ENCODE measurements around the gene ENTR1.
"Not testable (repeated sequence)": the region's sequence is repeated elsewhere in the genome, so short reads cannot be mapped to it uniquely, and the experiment has no call there.

Gene ENTR1

GRCh38 chr9:136432591-136432990, 22.2 kb upstream of the ENTR1 start:
- peaks cover 15% of the 10 kb centered on the region for H3K4me1 Mint-ChIP-seq (ENCODE audit: low read depth)
- H3K27ac Mint-ChIP-seq = no peak overlapping the region
- H3K27me3 Mint-ChIP-seq (ENCODE audit: low read depth) = no peaks in the 10 kb centered on the region
- H3K36me3 Mint-ChIP-seq (ENCODE audit: low read depth) = peaks cover 9% of the 10 kb centered on the region
- no peaks in the 10 kb centered on the region for H3K9me3 Mint-ChIP-seq
- H3K4me3 Mint-ChIP-seq = no peak overlapping the region

GRCh38 chr9:136431782-136432350, 21.5 kb upstream of the ENTR1 start:
- Mint-ChIP-seq H3K9me3 (no peaks in the 10 kb centered on the region), H3K27me3 (ENCODE audit: low read depth) (no peaks in the 10 kb centered on the region), H3K4me1 (ENCODE audit: low read depth) (peaks cover 8% of the 10 kb centered on the region), H3K4me3 (no peak overlapping the region), H3K27ac (no peak overlapping the region), H3K36me3 (ENCODE audit: low read depth) (peaks cover 9% of the 10 kb centered on the region)

- Mint-ChIP-seq H3K36me3 (ENCODE audit: low read depth) (peaks cover 5% of the 10 kb centered on the region), H3K4me1 (ENCODE audit: low read depth) (no peaks in the 10 kb centered on the region), H3K27me3 (ENCODE audit: low read depth) (no peaks in the 10 kb centered on the region), H3K27ac (no peak overlapping the region), H3K4me3 (no peak overlapping the region), H3K9me3 (no peaks in the 10 kb centered on the region)
These were observed 20.3 kb upstream of the ENTR1 start for GRCh38 chr9:136430588-136431234.

- Mint-ChIP-seq H3K36me3 (ENCODE audit: low read depth) (peaks cover 5% of the 10 kb centered on the region), H3K9me3 (no peaks in the 10 kb centered on the region), H3K4me1 (ENCODE audit: low read depth) (no peaks in the 10 kb centered on the region), H3K27me3 (ENCODE audit: low read depth) (no peaks in the 10 kb centered on the region), H3K27ac (no peak overlapping the region), H3K4me3 (no peak overlapping the region)
These were observed 19.5 kb upstream of the ENTR1 start for GRCh38 chr9:136429683-136430491.

- Mint-ChIP-seq H3K4me3 (no peak overlapping the region), H3K27me3 (ENCODE audit: low read depth) (no peaks in the 10 kb centered on the region), H3K27ac (no peak overlapping the region), H3K36me3 (ENCODE audit: low read depth) (peaks cover 5% of the 10 kb centered on the region), H3K4me1 (ENCODE audit: low read depth) (no peaks in the 10 kb centered on the region), H3K9me3 (no peaks in the 10 kb centered on the region)
These were observed 18.7 kb upstream of the ENTR1 start for GRCh38 chr9:136429075-136429628.

GRCh38 chr9:136426787-136427186, 16.4 kb upstream of the ENTR1 start:
- H3K4me1 Mint-ChIP-seq (ENCODE audit: low read depth) = no peaks in the 10 kb centered on the region
- no peaks in the 10 kb centered on the region for H3K27me3 Mint-ChIP-seq (ENCODE audit: low read depth)
- no peak overlapping the region for H3K4me3 Mint-ChIP-seq
- H3K9me3 Mint-ChIP-seq = no peaks in the 10 kb centered on the region
- peaks cover 10% of the 10 kb centered on the region for H3K36me3 Mint-ChIP-seq (ENCODE audit: low read depth)
- no peak overlapping the region for H3K27ac Mint-ChIP-seq

- H3K9me3 Mint-ChIP-seq; H3K27ac Mint-ChIP-seq; H3K4me1 Mint-ChIP-seq (ENCODE audit: low read depth); H3K27me3 Mint-ChIP-seq (ENCODE audit: low read depth); H3K36me3 Mint-ChIP-seq (ENCODE audit: low read depth); H3K4me3 Mint-ChIP-seq: not testable (repeated sequence)
These were observed 15.0 kb upstream of the ENTR1 start for GRCh38 chr9:136425367-136425766.

GRCh38 chr9:136424750-136425362, 14.4 kb upstream of the ENTR1 start:
- Mint-ChIP-seq H3K27me3 (ENCODE audit: low read depth) (no peaks in the 10 kb centered on the region), H3K4me3 (no peak overlapping the region), H3K9me3 (no peaks in the 10 kb centered on the region), H3K4me1 (ENCODE audit: low read depth) (no peaks in the 10 kb centered on the region), H3K27ac (no peak overlapping the region), H3K36me3 (ENCODE audit: low read depth) (peaks cover 10% of the 10 kb centered on the region)

- Mint-ChIP-seq H3K4me1 (ENCODE audit: low read depth) (no peaks in the 10 kb centered on the region), H3K36me3 (ENCODE audit: low read depth) (peaks cover 10% of the 10 kb centered on the region), H3K27me3 (ENCODE audit: low read depth) (no peaks in the 10 kb centered on the region), H3K4me3 (no peak overlapping the region), H3K27ac (no peak overlapping the region), H3K9me3 (no peaks in the 10 kb centered on the region)
These were observed 13.2 kb upstream of the ENTR1 start for GRCh38 chr9:136423432-136424146.

- Mint-ChIP-seq H3K36me3 (ENCODE audit: low read depth) (peaks cover 8% of the 10 kb centered on the region), H3K27ac (no peak overlapping the region), H3K4me1 (ENCODE audit: low read depth) (no peaks in the 10 kb centered on the region), H3K9me3 (no peaks in the 10 kb centered on the region), H3K27me3 (ENCODE audit: low read depth) (no peaks in the 10 kb centered on the region), H3K4me3 (no peak overlapping the region)
These were observed 12.5 kb upstream of the ENTR1 start for GRCh38 chr9:136422876-136423275.

- Mint-ChIP-seq H3K4me1 (ENCODE audit: low read depth) (no peaks in the 10 kb centered on the region), H3K36me3 (ENCODE audit: low read depth) (peaks cover 12% of the 10 kb centered on the region), H3K9me3 (no peaks in the 10 kb centered on the region)
These were observed 11.4 kb upstream of the ENTR1 start for GRCh38 chr9:136421791-136422190.

GRCh38 chr9:136419092-136419420, 8.6 kb upstream of the ENTR1 start:
- H3K4me3 Mint-ChIP-seq = no peak overlapping the region
- H3K36me3 Mint-ChIP-seq (ENCODE audit: low read depth) = peaks cover 23% of the 10 kb centered on the region
- peaks cover under 1% of the 10 kb centered on the region for H3K4me1 Mint-ChIP-seq (ENCODE audit: low read depth)
- no peaks in the 10 kb centered on the region for H3K27me3 Mint-ChIP-seq (ENCODE audit: low read depth)
- no peak overlapping the region for H3K27ac Mint-ChIP-seq
- H3K9me3 Mint-ChIP-seq = no peaks in the 10 kb centered on the region

More at GRCh38 chr9:136421791-136422190, 11.4 kb upstream of the ENTR1 start:
- H3K4me3 Mint-ChIP-seq = no peak overlapping the region
- no peak overlapping the region for H3K27ac Mint-ChIP-seq
- H3K27me3 Mint-ChIP-seq (ENCODE audit: low read depth) = no peaks in the 10 kb centered on the region

GRCh38 chr9:136418182-136419091, 8.0 kb upstream of the ENTR1 start:
- Mint-ChIP-seq H3K36me3 (ENCODE audit: low read depth) (peaks cover 29% of the 10 kb centered on the region), H3K27ac (no peak overlapping the region), H3K4me3 (no peak overlapping the region), H3K4me1 (ENCODE audit: low read depth) (peaks cover 3% of the 10 kb centered on the region), H3K27me3 (ENCODE audit: low read depth) (no peaks in the 10 kb centered on the region), H3K9me3 (no peaks in the 10 kb centered on the region)

Measured in T-helper 1 cell treated with Interleukin-12 subunit alpha and Interleukin-12 subunit beta and Interleukin-4 antibody, amounts not matched to agents 30 μg/mL and 1 μg/mL, for 36 hours (primary cell).